Suprapubic skin (tissue), 4 donors: ENCODE results near the gene CDADC1. TPM values are rescaled to one million over a fixed set of nuclear protein-coding genes. Genes with fewer than 3 reads are reported as not detected.

Experiments used
- DNase-seq, 2 donors: peaks; one replicate each; pipeline ENCODE4 v3.0.0-alpha.2; 2019; ENCODE audit warnings: low spot score in 2 of 2
- H3K27ac ChIP-seq: fragments of 200-600 bp; sonication (generic); one replicate; pipeline ENCODE4 v1.5.1; 2019
- H3K27me3 ChIP-seq: fragments of 200-600 bp; sonication (generic); one replicate; pipeline ENCODE4 v1.5.1; 2019
- H3K36me3 ChIP-seq: fragments of 200-600 bp; sonication (generic); one replicate; pipeline ENCODE4 v1.5.1; 2019
- H3K4me1 ChIP-seq: fragments of 200-600 bp; sonication (generic); one replicate; pipeline ENCODE4 v1.5.1; 2019
- H3K4me3 ChIP-seq: fragments of 200-600 bp; sonication (generic); one replicate; pipeline ENCODE4 v1.5.1; 2019; ENCODE audit warnings: mild to moderate bottlenecking
- H3K9me3 ChIP-seq: fragments of 200-600 bp; sonication (generic); one replicate; pipeline ENCODE4 v1.5.1; 2019
- CTCF ChIP-seq, 2 donors: fragments of 200-600 bp in 1 of 2; fragments of 450-650 bp in 1 of 2; sonication (generic) in 1 of 2; IDR thresholded peaks; one replicate each; pipeline ENCODE4 v1.5.1; 2016 to 2019; ENCODE audit warnings: antibody characterized with exemption in 2 of 2, mild to moderate bottlenecking in 1 of 2, moderate library complexity in 1 of 2
- EP300 ChIP-seq: sonication (generic); formaldehyde crosslinking; IDR thresholded peaks from one replicate; pipeline ENCODE4 v1.6.1; 2017; ENCODE audit warnings: antibody characterized with exemption
- POLR2A ChIP-seq, 2 donors: fragments of 450-650 bp; IDR thresholded peaks; one replicate each; pipeline ENCODE4 v1.6.1; 2017; ENCODE audit warnings: antibody characterized with exemption in 2 of 2, mild to moderate bottlenecking in 2 of 2, moderate library complexity in 2 of 2
- POLR2AphosphoS5 ChIP-seq, 3 donors: sonication (generic); formaldehyde crosslinking; IDR thresholded peaks; one replicate each; pipeline ENCODE4 v1.6.1; 2017; ENCODE audit warnings: antibody characterized with exemption in 3 of 3
- WGBS: methylation state at CpG from one replicate; pipeline ENCODE4 v1.1.5; 2018; 5-methylcytosine and 5-hydroxymethylcytosine counted together
- total RNA-seq, 4 donors: library from RNA; depleted of rRNA; stranded (reverse); fragments of >200 nt; gene quantifications; one replicate each; pipeline ENCODE4 v1.1.0, GENCODE V29; 2016

Gene CDADC1
- total RNA-seq, 4 donors from 2014 or later, result 1.2 to 4.2 (median 3.1) TPM

- no peaks in the 10 kb centered on the region for H3K36me3 ChIP-seq
- TF ChIP-seq POLR2A (IDR thresholded peaks at IDR 0.05) (no peak), CTCF (IDR thresholded peaks at IDR 0.05) (no peak), EP300 (no peak), POLR2AphosphoS5 (IDR thresholded peaks at IDR 0.05) (no peak)
- H3K9me3 ChIP-seq, result no peaks in the 10 kb centered on the region
- no peak for DNase-seq
- peaks cover 14% of the 10 kb centered on the region for H3K27me3 ChIP-seq
- 88% methylated on average over 1 of the region's 1 CpG for WGBS
- H3K4me3 ChIP-seq, result no peak overlapping the region
- peaks cover 8% of the 10 kb centered on the region for H3K4me1 ChIP-seq
- no peak overlapping the region for H3K27ac ChIP-seq
Measured at GRCh38 chr13:49213539-49213938, 34.2 kb upstream of the CDADC1 start.

GRCh38 chr13:49213997-49214916 is 33.5 kb upstream of the CDADC1 start:
- TF ChIP-seq EP300 (no peak), POLR2AphosphoS5 (IDR thresholded peaks at IDR 0.05) (no peak), CTCF (IDR thresholded peaks at IDR 0.05) (no peak), POLR2A (IDR thresholded peaks at IDR 0.05) (no peak)
- peaks cover 12% of the 10 kb centered on the region for H3K4me1 ChIP-seq
- peaks cover 21% of the 10 kb centered on the region for H3K27me3 ChIP-seq
- 59% methylated on average over 5 of the region's 6 CpGs for WGBS
- no peak for DNase-seq
- no peak overlapping the region for H3K4me3 ChIP-seq
- no peak overlapping the region for H3K27ac ChIP-seq
- no peaks in the 10 kb centered on the region for H3K9me3 ChIP-seq
- H3K36me3 ChIP-seq, result no peaks in the 10 kb centered on the region

GRCh38 chr13:49214917-49215376 is 32.8 kb upstream of the CDADC1 start:
- no peak for TF ChIP-seq EP300
- TF ChIP-seq CTCF (IDR thresholded peaks at IDR 0.05), result no peak
- no peak for TF ChIP-seq POLR2AphosphoS5 (IDR thresholded peaks at IDR 0.05)
- TF ChIP-seq POLR2A (IDR thresholded peaks at IDR 0.05), result no peak
- H3K4me1 ChIP-seq, result peaks cover 15% of the 10 kb centered on the region
- H3K36me3 ChIP-seq, result no peaks in the 10 kb centered on the region
- H3K27ac ChIP-seq, result no peak overlapping the region
- no peak overlapping the region for H3K4me3 ChIP-seq
- H3K27me3 ChIP-seq, result peaks cover 28% of the 10 kb centered on the region
- DNase-seq, result no peak
- WGBS, result 23% methylated on average over 4 of the region's 6 CpGs
- H3K9me3 ChIP-seq, result no peaks in the 10 kb centered on the region

- no peak for DNase-seq
- Histone ChIP-seq H3K4me1 (peaks cover 29% of the 10 kb centered on the region), H3K36me3 (no peaks in the 10 kb centered on the region), H3K27me3 (peaks cover 42% of the 10 kb centered on the region), H3K9me3 (no peaks in the 10 kb centered on the region), H3K4me3 (no peak overlapping the region), H3K27ac (no peak overlapping the region)
- WGBS, result 90% methylated on average over 6 of the region's 6 CpGs
- TF ChIP-seq POLR2A (IDR thresholded peaks at IDR 0.05), result no peak
- no peak for TF ChIP-seq CTCF (IDR thresholded peaks at IDR 0.05)
- TF ChIP-seq POLR2AphosphoS5 (IDR thresholded peaks at IDR 0.05), result no peak
- TF ChIP-seq EP300, result no peak
Measured at GRCh38 chr13:49216334-49216733, 31.4 kb upstream of the CDADC1 start.

- no peak for DNase-seq
- H3K36me3 ChIP-seq, result no peaks in the 10 kb centered on the region
- H3K27me3 ChIP-seq, result peaks cover 58% of the 10 kb centered on the region
- no peak overlapping the region for H3K4me3 ChIP-seq
- 37% methylated on average over 17 of the region's 17 CpGs for WGBS
- no peak for TF ChIP-seq EP300
- no peak for TF ChIP-seq CTCF (IDR thresholded peaks at IDR 0.05)
- no peak for TF ChIP-seq POLR2A (IDR thresholded peaks at IDR 0.05)
- no peak for TF ChIP-seq POLR2AphosphoS5 (IDR thresholded peaks at IDR 0.05)
- H3K27ac ChIP-seq, result no peak overlapping the region
- H3K4me1 ChIP-seq, result peaks cover 29% of the 10 kb centered on the region
- H3K9me3 ChIP-seq, result no peaks in the 10 kb centered on the region
Measured at GRCh38 chr13:49217962-49218492, 29.7 kb upstream of the CDADC1 start.
